Thyroid gland (tissue), 4 donors: ENCODE data around the gene NCK1.

Experiments used
- CTCF ChIP-seq, 6 experiments: fragments of 200-600 bp in 3 of 6; fragments of 450-650 bp in 3 of 6; sonication (generic) in 3 of 6; IDR thresholded peaks; one replicate each; pipeline ENCODE4 v1.5.1; 2016 to 2019; ENCODE audit warnings: antibody characterized with exemption in 6 of 6, mild to moderate bottlenecking in 2 of 6, inconsistent platforms in 1 of 6, moderate library complexity in 1 of 6
- POLR2A ChIP-seq, 2 donors: fragments of 450-650 bp; IDR thresholded peaks; one replicate each; pipeline ENCODE4 v1.6.1; 2017; ENCODE audit warnings: antibody characterized with exemption in 2 of 2, mild to moderate bottlenecking in 2 of 2, moderate library complexity in 1 of 2

DNA sequence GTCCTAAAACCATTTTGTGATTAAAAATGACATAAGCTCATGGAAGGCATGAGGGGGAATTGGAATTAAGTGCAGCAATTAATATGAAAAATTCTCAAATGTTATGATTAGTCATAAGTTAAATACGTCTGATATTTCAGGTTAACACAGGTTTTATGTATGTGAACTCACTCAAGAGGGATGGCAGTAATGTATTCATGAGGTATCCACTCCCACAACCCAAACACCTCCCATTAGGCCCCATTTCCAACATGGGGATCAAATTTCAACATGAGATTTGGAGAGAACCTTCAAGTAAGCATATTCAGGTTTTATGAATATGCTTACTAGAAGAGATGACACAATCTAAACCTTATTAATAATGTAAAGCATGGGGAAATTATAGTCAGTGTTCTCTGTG, 54.2 kb downstream of the NCK1 start:
- TF ChIP-seq CTCF (IDR thresholded peaks at IDR 0.05) (no peak), POLR2A (IDR thresholded peaks at IDR 0.05) (no peak)
